Loucy (cell line): ENCODE measurements around the gene MAP3K21.

Experiments
- CTCF ChIP-seq: fragments of 200-600 bp; sonication (generic); conservative IDR thresholded peaks from 2 replicates; pipeline ENCODE4 v1.5.1; 2014; ENCODE audit warnings: mild to moderate bottlenecking, antibody characterized with exemption, low read length
- EZH2phosphoT487 ChIP-seq: fragments of 200-600 bp; IDR thresholded peaks from 2 replicates; pipeline ENCODE4 v1.6.1; 2018; ENCODE audit warnings: antibody characterized with exemption, mild to moderate bottlenecking, moderate library complexity, borderline replicate concordance

- TF ChIP-seq CTCF (no peak), EZH2phosphoT487 (no peak)
Observed at GRCh38 chr1:233393926-233394680, 66.6 kb downstream of the MAP3K21 start.
